Activated CD8-positive, alpha-beta memory T cell treated with anti-CD3 and anti-CD28 coated beads, Interleukin-2, amount 50 U/mL, for 1 hour (primary cell): ENCODE measurements around the gene MICALL2.
A peak's percentile ranks its signal among the peaks of the same experiment; 100 is the strongest.

ENCODE experiments used
- DNase-seq: peaks from one replicate; pipeline ENCODE4 v3.0.0-alpha.2; 2020; ENCODE audit errors: extremely low read depth

Gene MICALL2

GRCh38 chr7:1493129-1493528, 33.9 kb upstream of the MICALL2 start:
- DNase-seq = no peak

GRCh38 chr7:1492640-1493039, 33.4 kb upstream of the MICALL2 start:
- DNase-seq = no peak

DNA sequence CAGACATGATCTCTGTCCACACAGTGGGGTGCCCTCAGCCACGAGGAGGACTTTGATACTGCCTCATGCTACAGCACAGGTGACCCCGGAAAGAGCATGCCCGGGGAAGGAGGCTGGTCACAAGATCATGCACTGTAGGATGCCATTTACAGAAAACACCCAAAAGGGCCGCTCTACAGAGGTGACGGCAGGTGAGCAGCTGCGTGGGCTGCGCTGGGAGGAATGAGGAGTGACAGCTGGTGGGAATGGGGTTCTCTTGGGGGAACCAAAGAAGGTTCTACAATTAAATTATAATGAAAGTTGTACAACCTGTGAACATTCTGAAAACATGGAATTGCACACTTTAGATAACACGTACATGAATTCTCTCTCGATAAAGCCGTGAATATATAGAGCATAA, 33.0 kb upstream of the MICALL2 start:
- no peak for DNase-seq

DNA sequence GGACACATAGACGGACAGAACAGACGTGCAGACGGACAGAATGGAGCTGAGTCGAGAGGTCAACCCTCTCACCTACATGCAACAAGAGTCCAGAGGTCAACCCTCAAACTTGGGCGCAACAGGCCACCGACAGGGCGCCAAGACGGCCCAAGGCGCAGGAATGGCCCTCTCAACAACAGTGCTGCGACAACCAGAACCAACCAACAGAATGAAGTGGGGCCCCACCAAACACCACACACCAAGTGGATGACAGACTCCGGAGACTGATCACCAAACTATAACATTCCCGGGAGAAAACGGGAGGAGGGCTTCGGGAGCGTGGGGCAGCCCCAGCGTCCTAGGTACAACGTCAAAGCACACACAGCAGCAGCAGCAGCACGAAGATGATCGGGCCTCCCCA, 31.6 kb upstream of the MICALL2 start:
- no peak for DNase-seq

DNA sequence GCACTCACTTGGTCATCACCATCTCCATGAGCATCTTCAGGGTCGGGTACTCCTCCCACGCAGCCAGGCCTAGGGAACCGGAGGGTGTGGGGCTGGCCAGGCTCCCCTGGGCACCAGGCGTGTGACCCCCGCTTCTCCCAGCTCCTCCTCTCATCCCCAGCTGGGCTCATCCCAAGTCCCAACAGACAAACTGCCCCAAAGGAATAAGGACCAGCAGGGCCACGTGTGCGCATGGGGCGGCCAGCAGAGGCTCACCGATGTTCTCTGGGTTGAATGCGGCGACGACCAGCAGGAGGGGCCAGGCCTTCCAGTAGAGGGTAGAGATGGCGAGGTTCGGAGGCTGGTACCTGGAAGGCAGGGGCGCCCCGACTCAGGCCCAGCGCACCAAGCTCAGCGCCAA, 30.1 kb upstream of the MICALL2 start:
- DNase-seq = no peak

DNA sequence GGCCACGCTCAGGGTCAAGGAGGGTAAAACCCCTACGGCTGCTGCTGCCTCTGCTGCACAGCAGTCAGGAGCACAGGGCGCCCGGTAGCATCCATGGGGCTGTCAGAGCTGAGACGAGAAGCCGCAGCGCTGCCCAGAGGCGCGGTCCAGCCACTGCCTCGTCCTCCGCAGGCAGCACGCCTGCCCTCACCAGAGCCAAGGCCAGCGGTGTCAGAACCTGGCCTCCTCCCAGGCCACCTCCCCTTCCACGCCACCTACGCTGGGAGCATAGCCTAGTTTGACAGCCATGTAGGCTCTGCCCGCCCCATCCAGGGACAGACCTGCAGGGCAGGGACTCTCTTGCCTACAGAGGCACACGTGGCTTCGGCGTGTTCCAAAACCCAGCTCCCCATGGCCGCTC, 28.7 kb upstream of the MICALL2 start:
- DNase-seq = no peak

- DNase-seq = no peak
Measured at GRCh38 chr7:1487466-1487865, 28.2 kb upstream of the MICALL2 start.

- DNase-seq = no peak
Measured at GRCh38 chr7:1486571-1486970, 27.3 kb upstream of the MICALL2 start.

GRCh38 chr7:1485156-1485555, 25.9 kb upstream of the MICALL2 start:
- no peak for DNase-seq

- DNase-seq = no peak
Measured at GRCh38 chr7:1484569-1484968, 25.3 kb upstream of the MICALL2 start.

DNA sequence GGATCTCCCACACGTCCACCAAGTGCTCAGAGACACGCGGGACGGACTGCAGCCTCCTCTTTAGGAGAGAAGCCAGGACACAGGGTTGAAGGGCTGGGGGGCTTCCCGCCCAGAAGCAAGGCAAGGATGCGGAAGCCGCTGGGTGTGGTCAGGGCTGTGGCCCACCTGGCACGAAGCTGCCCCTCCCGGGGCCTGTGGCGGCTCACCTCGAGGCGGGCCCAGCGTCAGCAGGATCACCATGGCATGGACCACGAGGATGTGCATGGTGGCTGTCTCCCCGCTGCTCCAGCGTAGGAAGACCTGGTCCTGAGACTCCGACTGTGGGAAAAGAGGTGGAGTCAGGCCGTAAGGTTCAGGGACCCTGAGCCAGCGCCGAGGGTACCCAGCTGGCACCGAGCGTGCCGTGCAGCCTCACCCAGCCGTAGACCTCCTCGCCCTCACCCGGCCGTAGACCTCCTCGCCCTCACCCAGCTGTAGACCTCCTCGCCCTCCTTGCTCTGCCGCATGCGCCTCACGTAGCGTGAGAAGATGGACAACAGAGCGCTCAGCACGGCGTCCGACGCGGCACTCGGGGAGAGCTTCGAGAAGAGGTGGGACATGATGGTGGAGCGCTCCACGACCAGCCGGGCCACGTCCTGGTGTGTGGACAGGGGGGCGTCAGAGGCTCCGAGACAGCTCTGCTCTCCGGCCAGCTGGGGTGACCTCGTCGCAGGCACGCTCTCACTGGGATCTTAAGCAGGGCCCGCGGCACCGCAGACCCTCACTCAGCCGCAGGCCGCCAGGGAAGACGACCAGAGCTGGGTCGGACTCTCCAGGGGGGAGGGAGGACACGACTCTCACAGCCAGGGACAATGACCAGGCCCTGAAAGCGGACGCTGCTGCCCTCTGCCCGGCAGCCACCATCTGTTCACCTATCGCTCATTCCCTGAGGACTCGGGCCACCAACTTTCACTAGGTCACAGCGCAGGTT, 24.6 kb upstream of the MICALL2 start:
- DNase-seq = no peak

- DNase-seq = no peak
Measured at GRCh38 chr7:1483079-1483478, 23.8 kb upstream of the MICALL2 start.

DNA sequence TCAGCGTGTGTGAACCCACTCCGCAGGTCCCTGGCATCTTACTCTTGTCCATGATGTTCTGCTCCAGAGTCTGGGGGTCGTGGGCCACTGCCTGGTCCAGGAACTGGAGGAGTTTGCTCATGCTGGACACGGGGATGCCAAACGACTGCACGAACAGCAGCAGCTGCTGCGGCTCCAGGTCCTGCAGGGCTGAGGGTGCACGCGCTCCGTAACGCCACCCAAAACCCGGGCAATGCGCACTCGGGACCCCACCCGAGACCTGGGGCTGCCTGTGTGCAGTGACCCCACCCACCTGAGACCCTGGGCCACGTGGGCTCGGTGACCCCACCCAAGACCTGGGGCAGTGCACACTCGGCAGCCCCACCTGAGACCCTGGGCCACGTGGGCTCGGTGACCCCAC, 22.0 kb upstream of the MICALL2 start:
- DNase-seq = no peak

- DNase-seq = no peak
Measured at GRCh38 chr7:1480670-1481069, 21.4 kb upstream of the MICALL2 start.

GRCh38 chr7:1479287-1479686, 20.0 kb upstream of the MICALL2 start:
- no peak for DNase-seq

GRCh38 chr7:1478480-1478879, 19.2 kb upstream of the MICALL2 start:
- DNase-seq = no peak

DNA sequence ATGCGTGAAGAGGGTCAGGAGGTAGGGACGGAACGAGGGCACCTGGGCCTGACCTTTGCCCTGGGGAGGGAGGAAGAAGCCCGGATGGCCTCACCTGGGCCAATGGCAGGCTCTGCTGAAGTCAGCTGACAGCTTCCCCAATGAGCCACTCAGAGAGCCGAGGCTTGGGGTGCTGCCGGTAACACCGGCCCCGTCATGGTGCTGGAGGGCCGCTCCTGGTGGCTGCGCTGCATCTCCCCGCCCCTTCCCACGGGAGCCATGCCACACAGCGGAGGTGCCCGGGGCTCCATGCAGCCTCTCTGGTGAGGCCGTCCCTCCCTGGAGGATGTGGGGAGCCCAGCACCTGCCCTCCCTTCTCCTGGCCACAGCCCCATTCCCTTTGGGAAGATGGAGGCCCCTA, 17.6 kb upstream of the MICALL2 start:
- no peak for DNase-seq

DNA sequence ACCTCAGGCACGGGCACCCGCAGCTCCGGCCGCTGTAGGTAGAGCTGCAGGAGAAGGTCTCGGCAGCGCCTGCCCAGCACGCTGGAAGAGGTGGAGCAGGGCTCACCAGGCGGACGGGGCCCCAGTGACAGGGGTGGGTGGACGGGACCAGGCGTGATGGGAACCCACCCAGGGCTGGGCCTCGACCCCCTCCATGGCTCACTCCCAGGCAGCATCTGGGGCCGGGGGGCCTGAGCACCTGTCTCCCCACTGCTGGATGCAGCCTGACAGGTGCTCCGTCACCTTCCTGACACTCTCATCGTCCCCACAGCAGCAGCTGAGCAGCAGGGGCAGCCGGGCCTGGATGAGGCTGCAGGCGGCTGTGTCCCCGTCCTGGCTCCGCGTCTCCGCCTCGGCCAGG, 16.7 kb upstream of the MICALL2 start:
- DNase-seq = no peak

DNA sequence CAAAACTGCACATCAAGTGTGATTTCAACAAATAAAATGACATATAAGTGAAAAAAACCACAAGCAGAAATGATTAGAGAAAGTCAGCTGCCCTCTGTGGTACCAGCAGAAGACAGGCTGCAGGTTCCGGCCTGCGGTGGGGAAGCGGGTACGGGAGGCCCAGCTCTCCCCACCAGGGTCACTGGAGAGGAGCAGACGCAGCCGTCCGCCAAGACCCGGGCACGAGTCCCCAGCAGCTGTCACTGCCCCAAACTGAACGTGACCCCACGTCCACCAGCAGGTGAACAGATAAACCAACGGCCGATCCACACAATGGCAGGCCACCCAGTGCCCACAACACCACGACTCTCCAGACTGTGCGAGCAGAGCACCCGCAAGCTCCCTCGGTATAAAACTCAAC, 16.1 kb upstream of the MICALL2 start:
- no peak for DNase-seq

DNA sequence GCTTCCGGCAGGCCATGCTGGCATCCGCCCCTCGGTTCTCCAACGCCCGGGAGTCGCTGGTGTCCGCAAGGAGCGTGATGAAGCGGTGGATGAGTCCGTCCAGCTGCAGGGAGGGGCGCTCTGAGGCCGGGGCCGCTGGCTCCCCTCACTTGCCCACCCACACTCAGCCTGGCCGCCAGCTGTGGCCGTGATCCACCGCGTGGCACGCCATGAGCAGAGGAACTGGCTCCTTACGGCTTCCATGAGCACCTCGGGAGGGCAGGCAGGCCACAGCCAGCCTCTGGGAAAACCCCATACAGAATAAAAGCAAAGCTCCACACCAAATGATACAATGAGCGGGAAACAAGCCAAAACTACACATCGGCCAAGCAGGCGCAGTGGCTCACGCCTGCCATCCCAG, 15.5 kb upstream of the MICALL2 start:
- no peak for DNase-seq

DNA sequence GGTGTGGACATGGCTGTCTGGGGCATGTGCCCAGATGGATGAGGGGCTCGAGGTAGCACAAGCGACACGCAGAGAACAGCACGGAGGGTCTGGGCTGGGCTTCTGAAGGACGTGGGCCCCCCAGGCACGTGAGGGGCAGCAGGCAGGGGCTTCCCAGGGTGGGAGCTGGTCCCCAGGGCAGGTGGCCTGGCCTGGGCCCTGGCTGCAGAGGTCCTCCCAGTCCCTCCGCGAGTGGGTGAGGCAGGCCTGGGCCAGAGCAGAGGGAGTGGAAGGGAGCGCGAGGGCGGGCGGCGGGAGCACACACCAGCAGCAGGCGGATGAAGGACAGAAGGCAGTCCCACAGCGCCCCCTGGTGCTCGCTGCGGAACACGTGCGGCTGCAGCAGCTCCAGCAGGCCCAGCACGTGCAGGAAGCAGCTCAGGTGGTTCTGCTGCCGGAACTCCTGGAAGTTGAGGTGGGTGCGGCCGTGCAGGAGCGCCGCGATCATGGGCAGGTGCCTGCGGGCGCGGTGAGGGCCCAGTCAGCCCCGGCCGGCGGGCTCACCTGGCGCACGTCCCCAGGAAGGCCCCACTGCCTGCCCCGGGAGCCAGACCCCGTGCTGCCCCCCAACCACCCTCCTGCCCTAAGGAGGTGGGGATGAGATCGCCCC, 14.7 kb upstream of the MICALL2 start:
- DNase-seq = peak; percentile 49

DNA sequence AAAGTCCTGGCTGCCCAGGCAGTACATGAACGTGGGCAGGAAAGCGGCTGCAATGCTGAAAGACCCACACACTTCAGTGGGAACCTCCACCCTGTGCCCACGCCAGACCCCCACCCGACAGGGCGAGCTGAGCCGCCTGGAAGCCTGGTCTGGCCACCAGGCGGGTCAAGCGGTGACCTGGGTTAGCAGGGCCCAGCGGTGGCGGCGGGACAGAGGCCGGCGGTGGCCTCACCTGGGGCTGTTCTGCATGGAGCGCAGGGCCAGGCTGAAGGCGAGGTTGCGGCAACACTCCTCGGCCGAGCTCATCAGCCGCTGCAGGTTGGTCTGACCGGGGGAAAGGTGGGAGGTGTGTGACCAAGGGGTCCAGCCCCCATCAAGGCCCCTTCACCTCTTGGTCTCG, 11.6 kb upstream of the MICALL2 start:
- DNase-seq = no peak

DNA sequence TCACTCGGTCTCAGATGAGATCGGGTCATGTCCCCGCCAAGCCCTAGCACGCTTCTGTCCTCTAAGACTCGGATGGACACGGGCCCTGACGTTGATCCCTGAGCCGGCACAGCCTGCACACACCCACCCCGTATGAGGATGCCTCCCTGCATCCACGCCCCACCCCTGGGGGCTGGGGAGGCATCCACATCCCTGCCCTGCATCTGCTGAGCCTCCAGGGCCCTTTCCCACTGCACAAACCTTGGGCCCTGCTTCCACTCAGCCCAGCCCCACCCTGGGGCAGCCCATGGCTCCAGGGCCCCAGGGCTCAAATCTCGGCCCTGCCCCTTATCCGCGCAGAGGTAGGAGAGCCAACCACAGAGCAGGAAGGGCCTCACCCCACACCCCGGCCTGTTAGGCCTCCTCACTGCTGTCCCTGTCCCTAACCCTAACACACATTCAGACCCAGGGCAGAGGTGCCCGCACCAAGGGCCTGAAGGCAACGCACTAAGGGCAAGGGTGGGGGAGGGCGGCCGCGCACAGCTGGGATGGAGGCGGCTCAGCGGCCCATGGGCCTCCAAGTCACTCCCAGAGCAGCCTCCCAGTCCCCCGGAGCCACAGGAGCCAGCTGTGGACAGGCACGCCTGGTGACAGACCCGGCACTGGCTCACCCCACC, 9.5 kb upstream of the MICALL2 start:
- DNase-seq = no peak
